B cell (primary cell): Measurements from ENCODE around the gene PRR33. TPM values are rescaled to one million over a fixed set of nuclear protein-coding genes. Genes with fewer than 3 reads are reported as not detected.

ENCODE experiments used
- ATAC-seq: fragments of 200-7000 bp; cut with Tn5 transposase; one replicate; pipeline ENCODE4 v1.10.0; 2021; ENCODE audit warnings: low read depth, mild to moderate bottlenecking, moderate number of reproducible peaks, moderate library complexity
- CTCF ChIA-PET: fragments of 350-600 bp; sonication (Branson Sonifier 250); formaldehyde crosslinking; loops from one replicate; lab custom pipeline; 2021; ENCODE audit warnings: antibody characterized with exemption, inconsistent platforms; lab: Charles Lee
- POLR2A ChIA-PET: fragments of 350-600 bp; sonication (Branson Sonifier 250); formaldehyde crosslinking; loops from one replicate; lab custom pipeline; 2021; ENCODE audit warnings: antibody characterized with exemption; lab: Charles Lee
- DNase-seq: peaks from one replicate; pipeline ENCODE4 v3.0.0; 2013
- H2AFZ ChIP-seq: 2 replicates; pipeline ENCODE4 v1.6.1; 2012; ENCODE audit warnings: mild to moderate bottlenecking, low read depth, low read length; ENCODE audit not compliant: insufficient read depth, poor library complexity, severe bottlenecking
- H3K27ac ChIP-seq, 2 donors: 1 replicate in 1 of 2; 2 replicates in 1 of 2; pipeline ENCODE4 v1.5.1; 2012 to 2013; ENCODE audit warnings: low read length in 2 of 2, mild to moderate bottlenecking in 2 of 2, moderate library complexity in 1 of 2
- H3K27me3 ChIP-seq, 4 experiments: fragments of 200-600 bp in 1 of 4; sonication (generic) in 1 of 4; replicated peaks in 1 of 4; 1 replicate in 2 of 4; 2 replicates in 2 of 4; pipeline versions ENCODE4 v1.6.1 to v1.7.0; 2013 to 2016; ENCODE audit warnings: low read length in 3 of 4, mild to moderate bottlenecking in 2 of 4, mixed read lengths in 1 of 4, moderate library complexity in 1 of 4; ENCODE audit not compliant: insufficient read depth in 4 of 4, control insufficient read depth in 3 of 4; ENCODE audit errors: control extremely low read depth in 1 of 4
- H3K36me3 ChIP-seq, 2 experiments: replicated peaks in 1 of 2; 1 replicate in 1 of 2; 2 replicates in 1 of 2; pipeline versions ENCODE4 v1.6.1 to v1.7.1; 2013; ENCODE audit warnings: low read length in 1 of 2; ENCODE audit not compliant: insufficient read depth in 2 of 2, control insufficient read depth in 1 of 2; ENCODE audit errors: control extremely low read depth in 1 of 2, extremely low read depth in 1 of 2
- H3K4me1 ChIP-seq, 2 donors: fragments of 200-600 bp in 1 of 2; sonication (generic) in 1 of 2; 1 replicate in 1 of 2; 2 replicates in 1 of 2; pipeline versions ENCODE4 v1.5.1 to v1.6.1; 2013 to 2017; ENCODE audit warnings: low read length in 2 of 2; ENCODE audit not compliant: control insufficient read depth in 2 of 2, insufficient read depth in 2 of 2
- H3K4me2 ChIP-seq: replicated peaks from 2 replicates; pipeline ENCODE3; 2012; ENCODE audit warnings: mild to moderate bottlenecking, low read depth, low read length; ENCODE audit not compliant: poor library complexity, severe bottlenecking
- H3K4me3 ChIP-seq, 5 experiments: fragments of 200-600 bp in 1 of 5; sonication (generic) in 1 of 5; 1 replicate in 3 of 5; 2 replicates in 2 of 5; pipeline versions ENCODE4 v1.5.1 to v1.7.0; 2011 to 2016; ENCODE audit warnings: low read length in 4 of 5, mild to moderate bottlenecking in 4 of 5, low read depth in 2 of 5, control low read depth in 1 of 5, moderate library complexity in 1 of 5; ENCODE audit not compliant: insufficient read depth in 1 of 5; ENCODE audit errors: control extremely low read depth in 1 of 5, extremely low read depth in 1 of 5
- H3K79me2 ChIP-seq: fragments of 200-600 bp; sonication (generic); one replicate; pipeline ENCODE4 v1.6.0; 2016; ENCODE audit warnings: low read length; ENCODE audit not compliant: control insufficient read depth, insufficient read depth
- H3K9ac ChIP-seq: fragments of 200-600 bp; sonication (generic); 2 replicates; pipeline ENCODE4 v1.6.1; 2017; ENCODE audit warnings: mild to moderate bottlenecking, low read length, moderate library complexity
- H3K9me3 ChIP-seq, 3 donors: one replicate each; pipeline versions ENCODE4 v1.6.1 to v1.7.1; 2013; ENCODE audit warnings: low read length in 2 of 3; ENCODE audit not compliant: control insufficient read depth in 2 of 3, insufficient read depth in 1 of 3; ENCODE audit errors: control extremely low read depth in 1 of 3
- H4K20me1 ChIP-seq: 2 replicates; pipeline ENCODE4 v1.6.0; 2012; ENCODE audit warnings: mild to moderate bottlenecking, low read length; ENCODE audit not compliant: insufficient read depth, control insufficient read depth, poor library complexity, severe bottlenecking
- H3K27ac Mint-ChIP-seq: one replicate; pipeline ENCODE4 v1.8.0; 2021; ENCODE audit warnings: mixed read lengths
- H3K27me3 Mint-ChIP-seq: one replicate; pipeline ENCODE4 v1.8.0; 2021; ENCODE audit warnings: mixed read lengths
- H3K4me1 Mint-ChIP-seq: one replicate; pipeline ENCODE4 v1.8.0; 2021; ENCODE audit warnings: mixed read lengths
- H3K4me3 Mint-ChIP-seq: one replicate; pipeline ENCODE4 v1.8.0; 2021; ENCODE audit warnings: mixed read lengths
- H3K9me3 Mint-ChIP-seq: one replicate; pipeline ENCODE4 v1.8.0; 2022; ENCODE audit warnings: mixed read lengths; ENCODE audit not compliant: insufficient read depth
- CTCF ChIP-seq: fragments of 200-600 bp; IDR thresholded peaks from one replicate; pipeline ENCODE4 v1.8.0; 2022; ENCODE audit warnings: antibody characterized with exemption, mild to moderate bottlenecking
- EZH2 ChIP-seq: IDR thresholded peaks from 2 replicates; pipeline ENCODE4 v1.6.1; 2012; ENCODE audit warnings: borderline replicate concordance, low read depth, mild to moderate bottlenecking, moderate library complexity, low read length; ENCODE audit not compliant: insufficient read depth, poor library complexity, severe bottlenecking
- WGBS: methylation state at CpG from one replicate; pipeline ENCODE4 v1.1.5; 2013; ENCODE audit warnings: missing lambda C conversion rate; ENCODE audit not compliant: insufficient coverage; 5-methylcytosine and 5-hydroxymethylcytosine counted together
- intact Hi-C: fragments of 100-400 bp; cut with micrococcal nuclease; formaldehyde crosslinking; loops from one replicate; pipeline ENCODE4 v1.10.0; 2022
- polyA plus RNA-seq: library from polyadenylated mRNA; depleted of rRNA; stranded (reverse); fragments of >200 nt; gene quantifications from 2 replicates; pipeline ENCODE4 v1.2.3, GENCODE V29; 2012
- total RNA-seq, 2 donors: library from RNA; stranded (reverse); fragments of 120-200 nt in 1 of 2; gene quantifications; 1 replicate in 1 of 2; 2 replicates in 1 of 2; pipeline versions ENCODE4 v1.2.3 to v1.2.4, GENCODE V29; 2013 to 2022

Gene PRR33
- total and polyA plus RNA-seq, 2 donors (not counting 1 experiment from before 2014, with no cell fraction given): not detected

GRCh38 chr11:1939006-1939625, 47.4 kb upstream of the PRR33 start:
- Histone ChIP-seq H3K9ac (no peak overlapping the region), H3K27me3 (no peaks in the 10 kb centered on the region), H3K27ac (no peak overlapping the region), H3K4me3 (no peak overlapping the region), H3K4me1 (no peaks in the 10 kb centered on the region), H3K79me2 (no peaks in the 10 kb centered on the region), H3K36me3 (no peaks in the 10 kb centered on the region), H3K9me3 (no peaks in the 10 kb centered on the region), H4K20me1 (no peaks in the 10 kb centered on the region), H2AFZ (no peak overlapping the region), H3K4me2 (no peak overlapping the region)
- intact Hi-C loops: no loop called here
- CTCF ChIA-PET: no interaction called here
- H3K4me3 Mint-ChIP-seq: no peak overlapping the region
- peaks cover 3% of the 10 kb centered on the region for H3K27me3 Mint-ChIP-seq
- H3K27ac Mint-ChIP-seq: no peak overlapping the region
- ATAC-seq (no peak), DNase-seq (no peak)
- WGBS: 17% methylated on average over 22 of the region's 23 CpGs
- H3K4me1 Mint-ChIP-seq: peaks cover 3% of the 10 kb centered on the region
- TF ChIP-seq EZH2 (no peak), CTCF (no peak)
- POLR2A ChIA-PET: no interaction called here
- no peaks in the 10 kb centered on the region for H3K9me3 Mint-ChIP-seq

- no peak for DNase-seq
Observed at GRCh38 chr11:1938343-1939005, 46.8 kb upstream of the PRR33 start.

More at GRCh38 chr11:1938343-1939005, 46.8 kb upstream of the PRR33 start:
- H3K27ac Mint-ChIP-seq: no peak overlapping the region
- H3K36me3 ChIP-seq: no peaks in the 10 kb centered on the region
- WGBS: 91% methylated on average over 20 of the region's 27 CpGs
- no peak for ATAC-seq
- H3K9me3 ChIP-seq: no peaks in the 10 kb centered on the region
- H3K4me1 Mint-ChIP-seq: peaks cover 3% of the 10 kb centered on the region
- intact Hi-C loops: no loop called here
- POLR2A ChIA-PET: no interaction called here
- no peak overlapping the region for H3K4me3 Mint-ChIP-seq
- H3K4me3 ChIP-seq: no peak overlapping the region
- TF ChIP-seq EZH2 (no peak), CTCF (no peak)
- CTCF ChIA-PET: no interaction called here
- no peaks in the 10 kb centered on the region for H3K27me3 ChIP-seq
- H3K79me2 ChIP-seq: no peaks in the 10 kb centered on the region
- H3K4me2 ChIP-seq: no peak overlapping the region
- no peaks in the 10 kb centered on the region for H4K20me1 ChIP-seq
- H3K27me3 Mint-ChIP-seq: peaks cover 5% of the 10 kb centered on the region
- no peak overlapping the region for H3K27ac ChIP-seq
- H2AFZ ChIP-seq: no peak overlapping the region
- H3K9me3 Mint-ChIP-seq: no peaks in the 10 kb centered on the region
- H3K4me1 ChIP-seq: no peaks in the 10 kb centered on the region
- H3K9ac ChIP-seq: no peak overlapping the region
